H1 (cell line): ENCODE data around the gene MCM8. TPM values are rescaled to one million over a fixed set of nuclear protein-coding genes. Genes with fewer than 3 reads are reported as not detected.

Source experiments
- CHD7 ChIP-seq: fragments of 300-600 bp; sonication (generic); IDR thresholded peaks from 2 replicates; pipeline ENCODE4 v1.7.1; 2012; ENCODE audit warnings: low read length, moderate library complexity, mild to moderate bottlenecking, inconsistent platforms; ENCODE audit not compliant: insufficient replicate concordance
- polyA plus RNA-seq, 7 experiments: library from polyadenylated mRNA; depleted of rRNA in 3 of 7; stranded (reverse) in 5 of 7; unstranded in 2 of 7; fragments of >200 nt in 5 of 7; fragments of 200-250 nt in 2 of 7; gene quantifications; 1 replicate in 5 of 7; 2 replicates in 1 of 7; 4 replicates in 1 of 7; pipeline versions ENCODE4 v1.2.1 to v1.2.3, GENCODE V29; 2011 to 2013; ENCODE audit warnings: missing spikeins in 2 of 7, mixed read lengths in 2 of 7
- total RNA-seq: library from RNA; stranded (reverse); fragmentation: NEBNext Ultra II Directional; extraction: Animal tissue kit (Norgen Biotek cat#: 25700); gene quantifications from 2 replicates; pipeline ENCODE4 v1.2.1, GENCODE V29; 2021

MCM8 gene
- total and polyA plus RNA-seq, 2 of the 8 experiments (the other 6 are each of a cell fraction or from before 2014, with no cell fraction given), result 7.1 to 31.9 TPM

DNA sequence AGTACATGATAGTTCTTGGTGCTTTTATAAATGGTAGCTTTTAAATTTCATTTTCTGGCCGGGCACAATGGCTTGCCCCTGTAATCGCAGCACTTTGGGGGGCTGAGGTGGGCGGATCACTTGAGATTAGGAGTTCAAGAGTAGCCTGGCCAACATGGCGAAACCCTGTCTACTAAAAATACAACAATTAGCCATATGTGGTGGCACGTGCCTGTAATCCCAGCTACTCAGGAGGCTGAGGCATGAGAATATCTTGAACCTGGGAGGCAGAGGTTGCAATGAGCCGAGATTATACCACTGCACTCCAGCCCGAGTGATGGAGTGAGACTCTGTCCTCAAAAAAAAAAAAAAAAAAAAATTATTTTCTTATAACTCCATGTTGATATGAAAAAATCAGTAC, 67.4 kb downstream of the MCM8 start (continued):
- no peak for TF ChIP-seq CHD7
